Osteoblast (primary cell): Measurements from ENCODE around the gene MYO3B. TPM values are rescaled to one million over a fixed set of nuclear protein-coding genes. Genes with fewer than 3 reads are reported as not detected.

ENCODE experiments used
- DNase-seq: peaks from one replicate; pipeline ENCODE4 v3.0.0; 2011; ENCODE audit warnings: low spot score, mixed read lengths; ENCODE audit not compliant: insufficient read length; ENCODE audit errors: missing footprints
- H2AFZ ChIP-seq: 2 replicates; pipeline ENCODE4 v1.6.0; 2011; ENCODE audit warnings: mild to moderate bottlenecking, low read length
- H3K27ac ChIP-seq: 2 replicates; pipeline ENCODE4 v1.5.1; 2011; ENCODE audit warnings: mild to moderate bottlenecking, low read depth, low read length, moderate library complexity
- H3K27me3 ChIP-seq: 2 replicates; pipeline ENCODE4 v1.6.0; 2012; ENCODE audit warnings: mild to moderate bottlenecking, control low read depth, inconsistent platforms, low read length, moderate library complexity; ENCODE audit not compliant: insufficient read depth
- H3K36me3 ChIP-seq: 2 replicates; pipeline ENCODE4 v1.5.1; 2011; ENCODE audit warnings: mild to moderate bottlenecking, low read length, control low read depth, moderate library complexity; ENCODE audit not compliant: insufficient read depth
- H3K4me1 ChIP-seq: 2 replicates; pipeline ENCODE4 v1.5.1; 2011; ENCODE audit warnings: mild to moderate bottlenecking, low read length, control low read depth, moderate library complexity; ENCODE audit not compliant: insufficient read depth
- H3K4me2 ChIP-seq: 2 replicates; pipeline ENCODE4 v1.6.0; 2011; ENCODE audit warnings: mild to moderate bottlenecking, low read length; ENCODE audit not compliant: insufficient read depth
- H3K4me3 ChIP-seq: fragments of 200-600 bp; sonication (generic); 3 replicates; pipeline ENCODE4 v1.5.1; 2012; ENCODE audit warnings: mild to moderate bottlenecking, low read length, inconsistent platforms; ENCODE audit not compliant: insufficient read depth
- H3K79me2 ChIP-seq: 2 replicates; pipeline ENCODE4 v1.6.0; 2012; ENCODE audit warnings: mild to moderate bottlenecking, low read length, control low read depth, inconsistent platforms; ENCODE audit not compliant: insufficient read depth
- H3K9me3 ChIP-seq: 2 replicates; pipeline ENCODE4 v1.5.1; 2011; ENCODE audit warnings: low read depth, low read length, control low read depth
- H4K20me1 ChIP-seq: 2 replicates; pipeline ENCODE4 v1.6.0; 2012; ENCODE audit warnings: mild to moderate bottlenecking, low read length, control low read depth; ENCODE audit not compliant: insufficient read depth
- total RNA-seq: library from RNA; depleted of rRNA; stranded (reverse); fragments of >200 nt; gene quantifications from 2 replicates; pipeline ENCODE4 v1.2.3, GENCODE V29; 2012
- TF ChIP-seq, protein P1 (sequence below): IDR thresholded peaks from 2 replicates; pipeline ENCODE4 v1.5.1; 2011; ENCODE audit warnings: mild to moderate bottlenecking, low read depth, low read length, moderate library complexity; ENCODE audit errors: extremely low read depth

Gene MYO3B
- total RNA-seq, 1 donor: 0.36 TPM

DNA sequence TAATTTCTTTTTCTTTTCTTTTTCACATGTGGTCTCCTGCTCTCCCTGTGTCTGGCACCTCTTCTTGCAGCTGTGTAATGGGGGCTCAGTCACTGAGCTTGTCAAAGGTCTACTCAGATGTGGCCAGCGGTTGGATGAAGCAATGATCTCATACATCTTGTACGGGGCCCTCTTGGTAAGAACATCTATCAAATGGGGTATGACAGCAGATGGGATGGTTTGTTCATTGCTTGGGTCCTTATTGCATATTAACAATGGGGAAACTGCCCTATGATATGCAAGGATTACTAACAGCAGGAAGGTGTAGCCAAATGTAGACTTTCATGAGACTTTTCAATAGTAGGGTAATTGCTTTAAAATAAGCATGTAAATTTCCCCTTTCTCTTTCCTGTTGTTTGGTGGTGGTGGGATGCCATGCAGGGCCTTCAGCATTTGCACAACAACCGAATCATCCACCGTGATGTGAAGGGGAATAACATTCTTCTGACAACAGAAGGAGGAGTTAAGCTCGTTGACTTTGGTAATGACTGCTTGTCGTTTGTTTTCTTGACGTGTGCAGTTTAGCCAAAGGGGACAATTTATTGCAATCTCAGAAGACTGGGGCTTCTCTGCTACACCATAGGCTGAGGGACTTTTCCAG lies 36.5 kb downstream of the MYO3B start:
- Histone ChIP-seq H3K79me2 (no peaks in the 10 kb centered on the region), H3K36me3 (no peaks in the 10 kb centered on the region), H3K4me1 (peaks cover 5% of the 10 kb centered on the region), H3K4me2 (no peak overlapping the region), H4K20me1 (no peaks in the 10 kb centered on the region), H3K27ac (no peak overlapping the region), H3K4me3 (no peak overlapping the region), H2AFZ (no peak overlapping the region), H3K27me3 (no peaks in the 10 kb centered on the region), H3K9me3 (no peaks in the 10 kb centered on the region)
- no peak for DNase-seq
- TF ChIP-seq, protein P1, sequence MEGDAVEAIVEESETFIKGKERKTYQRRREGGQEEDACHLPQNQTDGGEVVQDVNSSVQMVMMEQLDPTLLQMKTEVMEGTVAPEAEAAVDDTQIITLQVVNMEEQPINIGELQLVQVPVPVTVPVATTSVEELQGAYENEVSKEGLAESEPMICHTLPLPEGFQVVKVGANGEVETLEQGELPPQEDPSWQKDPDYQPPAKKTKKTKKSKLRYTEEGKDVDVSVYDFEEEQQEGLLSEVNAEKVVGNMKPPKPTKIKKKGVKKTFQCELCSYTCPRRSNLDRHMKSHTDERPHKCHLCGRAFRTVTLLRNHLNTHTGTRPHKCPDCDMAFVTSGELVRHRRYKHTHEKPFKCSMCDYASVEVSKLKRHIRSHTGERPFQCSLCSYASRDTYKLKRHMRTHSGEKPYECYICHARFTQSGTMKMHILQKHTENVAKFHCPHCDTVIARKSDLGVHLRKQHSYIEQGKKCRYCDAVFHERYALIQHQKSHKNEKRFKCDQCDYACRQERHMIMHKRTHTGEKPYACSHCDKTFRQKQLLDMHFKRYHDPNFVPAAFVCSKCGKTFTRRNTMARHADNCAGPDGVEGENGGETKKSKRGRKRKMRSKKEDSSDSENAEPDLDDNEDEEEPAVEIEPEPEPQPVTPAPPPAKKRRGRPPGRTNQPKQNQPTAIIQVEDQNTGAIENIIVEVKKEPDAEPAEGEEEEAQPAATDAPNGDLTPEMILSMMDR: no peak

DNA sequence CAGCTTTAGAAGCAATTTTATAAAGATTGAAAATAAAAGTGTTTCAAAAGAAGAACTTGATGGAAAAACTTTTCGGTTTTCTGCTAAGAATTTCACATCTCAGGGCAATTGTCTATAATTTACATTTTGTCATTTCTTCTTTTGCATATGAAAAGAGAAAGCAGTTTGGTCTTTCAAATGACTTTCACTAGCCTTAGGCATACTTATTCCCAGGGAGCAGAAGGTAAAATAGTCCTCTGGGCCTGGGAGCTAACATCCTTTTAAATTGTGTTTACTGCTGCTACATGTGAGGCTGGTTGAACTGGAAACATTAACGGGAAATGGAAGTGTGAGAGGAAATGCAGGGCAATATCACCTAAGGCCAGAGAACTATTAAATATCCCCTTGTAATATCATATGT lies 37.1 kb downstream of the MYO3B start:
- Histone ChIP-seq H3K9me3 (no peaks in the 10 kb centered on the region), H3K4me3 (no peak overlapping the region), H2AFZ (no peak overlapping the region), H3K4me1 (peaks cover 5% of the 10 kb centered on the region), H3K27ac (no peak overlapping the region), H3K4me2 (no peak overlapping the region), H3K79me2 (no peaks in the 10 kb centered on the region), H3K27me3 (no peaks in the 10 kb centered on the region), H3K36me3 (no peaks in the 10 kb centered on the region), H4K20me1 (no peaks in the 10 kb centered on the region)
- TF ChIP-seq, protein P1: no peak
- no peak for DNase-seq

DNA sequence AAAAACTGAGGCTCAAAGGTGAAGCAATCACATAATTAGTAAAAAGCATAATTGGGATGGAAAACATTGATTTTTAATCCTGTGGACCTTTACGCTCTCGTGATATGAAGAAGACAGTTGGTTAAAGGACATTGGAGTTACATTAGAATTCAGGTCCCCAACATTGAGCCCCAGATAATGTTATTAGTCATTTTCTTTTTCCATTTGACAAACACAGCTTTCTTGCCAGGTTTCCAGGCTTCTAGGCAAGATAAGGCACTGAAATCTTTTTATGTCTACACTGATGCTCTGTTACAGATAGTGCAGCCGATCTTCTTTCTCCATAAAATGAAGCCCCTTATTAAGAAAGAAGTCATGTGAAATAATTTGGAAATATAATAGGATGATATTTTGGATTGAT lies 38.5 kb downstream of the MYO3B start:
- Histone ChIP-seq H3K4me1 (peaks cover 8% of the 10 kb centered on the region), H3K27ac (no peak overlapping the region), H3K9me3 (no peaks in the 10 kb centered on the region), H3K27me3 (no peaks in the 10 kb centered on the region), H3K4me2 (no peak overlapping the region), H4K20me1 (no peaks in the 10 kb centered on the region), H2AFZ (no peak overlapping the region), H3K36me3 (no peaks in the 10 kb centered on the region), H3K79me2 (no peaks in the 10 kb centered on the region), H3K4me3 (no peak overlapping the region)
- TF ChIP-seq, protein P1: no peak
- no peak for DNase-seq

DNA sequence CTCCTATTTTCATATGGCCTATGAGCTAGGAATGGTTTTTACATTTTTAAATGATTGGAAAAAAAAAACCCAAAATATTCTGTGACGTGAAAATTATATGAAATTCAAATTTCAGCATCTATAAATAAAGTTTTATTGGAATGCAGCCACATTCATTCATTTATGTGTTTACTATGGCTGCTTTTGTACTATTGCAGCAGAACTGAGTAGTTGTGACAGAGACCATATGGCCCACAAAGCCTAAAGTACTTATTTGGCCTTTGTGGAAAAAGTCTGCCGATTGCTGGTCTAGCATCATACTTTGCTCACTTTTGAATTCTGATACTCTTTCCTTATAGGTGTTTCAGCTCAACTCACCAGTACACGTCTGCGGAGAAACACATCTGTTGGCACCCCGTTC lies 39.0 kb downstream of the MYO3B start:
- Histone ChIP-seq H3K36me3 (no peaks in the 10 kb centered on the region), H4K20me1 (no peaks in the 10 kb centered on the region), H2AFZ (no peak overlapping the region), H3K27ac (no peak overlapping the region), H3K27me3 (no peaks in the 10 kb centered on the region), H3K4me3 (no peak overlapping the region), H3K79me2 (no peaks in the 10 kb centered on the region), H3K4me2 (no peak overlapping the region), H3K4me1 (peaks cover 13% of the 10 kb centered on the region), H3K9me3 (no peaks in the 10 kb centered on the region)
- no peak for DNase-seq
- TF ChIP-seq, protein P1: no peak
